ENCODE measurements around the gene GGT5. TPM values are rescaled to one million over a fixed set of nuclear protein-coding genes. Genes with fewer than 3 reads are reported as not detected.

GGT5 gene
- total RNA-seq, 1 experiment from 2014 or later: 34.6 TPM

GRCh38 chr22:24187731-24188644 is 56.9 kb downstream of the GGT5 start:
- intact Hi-C loops (cut with micrococcal nuclease): loop anchor here (5.0 kb wide), 1 partner anchor 206 kb away; the partner anchor contains the start of gene GSTT2
- Mint-ChIP-seq H3K4me1 (ENCODE audit: insufficient read depth, unreplicated experiment) (peaks cover 32% of the 10 kb centered on the region), H3K9me3 (ENCODE audit: unreplicated experiment) (no peaks in the 10 kb centered on the region), H3K27ac (ENCODE audit: low read depth, unreplicated experiment) (no peak overlapping the region), H3K4me3 (ENCODE audit: unreplicated experiment) (no peak overlapping the region), H3K27me3 (ENCODE audit: insufficient read depth, unreplicated experiment) (no peaks in the 10 kb centered on the region), H3K36me3 (ENCODE audit: insufficient read depth, unreplicated experiment) (peaks cover 7% of the 10 kb centered on the region)
- CTCF ChIA-PET: interaction anchor here (0.6 to 1.5 kb wide), 2 partner anchors 12 to 158 kb away, joined by 5 to 8 read pairs; no protein-coding TSS in a partner anchor
- no TSS peak for BruUV-seq (replicated peaks)
- DNase-seq (ENCODE audit: unreplicated experiment): no peak
- POLR2A ChIA-PET: no interaction called here
- TF ChIP-seq CTCF (IDR thresholded peaks at IDR 0.05; ENCODE audit: unreplicated experiment): no peak

GRCh38 chr22:24186892-24187670 is 57.8 kb downstream of the GGT5 start:
- H3K4me1 Mint-ChIP-seq (ENCODE audit: insufficient read depth, unreplicated experiment): peaks cover 32% of the 10 kb centered on the region
- no TSS peak for BruUV-seq (replicated peaks)
- no peaks in the 10 kb centered on the region for H3K9me3 Mint-ChIP-seq (ENCODE audit: unreplicated experiment)
- H3K4me3 Mint-ChIP-seq (ENCODE audit: unreplicated experiment): no peak overlapping the region
- no peak overlapping the region for H3K27ac Mint-ChIP-seq (ENCODE audit: low read depth, unreplicated experiment)
- POLR2A ChIA-PET: no interaction called here
- no peak for TF ChIP-seq CTCF (IDR thresholded peaks at IDR 0.05; ENCODE audit: unreplicated experiment)
- CTCF ChIA-PET: interaction anchor here (0.6 kb wide), 1 partner anchor 12 kb away, joined by 3 read pairs; no protein-coding TSS in a partner anchor
- H3K27me3 Mint-ChIP-seq (ENCODE audit: insufficient read depth, unreplicated experiment): no peaks in the 10 kb centered on the region
- no peak for DNase-seq (ENCODE audit: unreplicated experiment)
- intact Hi-C loops (cut with micrococcal nuclease): loop anchor here (5.0 kb wide), 1 partner anchor 205 kb away; the partner anchor contains the start of gene GSTT2
- peaks cover 7% of the 10 kb centered on the region for H3K36me3 Mint-ChIP-seq (ENCODE audit: insufficient read depth, unreplicated experiment)

- Mint-ChIP-seq H3K4me1 (ENCODE audit: insufficient read depth, unreplicated experiment) (peaks cover 32% of the 10 kb centered on the region), H3K9me3 (ENCODE audit: unreplicated experiment) (no peaks in the 10 kb centered on the region), H3K27ac (ENCODE audit: low read depth, unreplicated experiment) (no peak overlapping the region), H3K36me3 (ENCODE audit: insufficient read depth, unreplicated experiment) (peaks cover 7% of the 10 kb centered on the region), H3K4me3 (ENCODE audit: unreplicated experiment) (no peak overlapping the region), H3K27me3 (ENCODE audit: insufficient read depth, unreplicated experiment) (no peaks in the 10 kb centered on the region)
- ChIA-PET POLR2A (no interaction called here), CTCF (interaction anchor here (0.6 kb wide), 1 partner anchor 11 kb away, joined by 3 read pairs; no protein-coding TSS in a partner anchor)
- TF ChIP-seq CTCF (IDR thresholded peaks at IDR 0.05; ENCODE audit: unreplicated experiment): no peak
- DNase-seq (ENCODE audit: unreplicated experiment): no peak
- no TSS peak for BruUV-seq (replicated peaks)
- intact Hi-C loops (cut with micrococcal nuclease): loop anchor here (5.0 kb wide), 1 partner anchor 204 kb away; the partner anchor contains the start of gene GSTT2
These were observed 58.5 kb downstream of the GGT5 start for GRCh38 chr22:24186352-24186740.
